H9 (cell line): ENCODE measurements around the gene SLC35F6. TPM values are rescaled to one million over a fixed set of nuclear protein-coding genes. Genes with fewer than 3 reads are reported as not detected.

ENCODE experiments used
- DNase-seq: peaks from one replicate; pipeline ENCODE4 v3.0.0-alpha.2; 2017
- H2AFZ ChIP-seq: one replicate; pipeline ENCODE4 v1.6.1; 2013; ENCODE audit warnings: mild to moderate bottlenecking, low read length, control low read depth, moderate library complexity
- H2AK5ac ChIP-seq: 2 replicates; pipeline ENCODE4 v1.6.1; 2013; ENCODE audit warnings: low read length, control low read depth, mixed read lengths; ENCODE audit not compliant: insufficient read length
- H2BK120ac ChIP-seq: one replicate; pipeline ENCODE4 v1.6.1; 2013; ENCODE audit warnings: low read depth, mild to moderate bottlenecking, low read length, control low read depth, inconsistent platforms; ENCODE audit not compliant: poor library complexity, severe bottlenecking
- H2BK12ac ChIP-seq: 2 replicates; pipeline ENCODE4 v1.6.1; 2013; ENCODE audit warnings: low read length, control low read depth, mixed read lengths, low read depth; ENCODE audit not compliant: insufficient read length
- H2BK15ac ChIP-seq: 2 replicates; pipeline ENCODE4 v1.6.1; 2013; ENCODE audit warnings: low read depth, low read length, control low read depth
- H2BK20ac ChIP-seq: one replicate; pipeline ENCODE4 v1.6.1; 2013; ENCODE audit warnings: low read depth, mild to moderate bottlenecking, low read length, control low read depth, inconsistent platforms; ENCODE audit not compliant: poor library complexity, severe bottlenecking
- H2BK5ac ChIP-seq: 2 replicates; pipeline ENCODE4 v1.6.1; 2013; ENCODE audit warnings: low read length, control low read depth, mixed read lengths; ENCODE audit not compliant: insufficient read length
- H3K14ac ChIP-seq: 2 replicates; pipeline ENCODE4 v1.6.1; 2013; ENCODE audit warnings: low read length, control low read depth; ENCODE audit not compliant: insufficient read depth
- H3K18ac ChIP-seq: 2 replicates; pipeline ENCODE4 v1.6.1; 2013; ENCODE audit warnings: low read depth, mild to moderate bottlenecking, mixed read lengths, low read length, control low read depth; ENCODE audit not compliant: insufficient read length
- H3K23ac ChIP-seq: 2 replicates; pipeline ENCODE4 v1.6.1; 2013; ENCODE audit warnings: low read length, control low read depth, mixed read lengths, low read depth; ENCODE audit not compliant: insufficient read length
- H3K23me2 ChIP-seq: 2 replicates; pipeline ENCODE4 v1.6.1; 2013; ENCODE audit warnings: low read depth, mild to moderate bottlenecking, mixed read lengths, low read length, control low read depth; ENCODE audit not compliant: insufficient read length, poor library complexity, severe bottlenecking
- H3K27ac ChIP-seq: 2 replicates; pipeline ENCODE4 v1.5.1; 2013; ENCODE audit warnings: low read length, control low read depth, mixed read lengths, low read depth; ENCODE audit not compliant: insufficient read length
- H3K27me3 ChIP-seq: 2 replicates; pipeline ENCODE4 v1.6.1; 2013; ENCODE audit warnings: low read length, control low read depth, inconsistent platforms; ENCODE audit not compliant: insufficient read depth
- H3K4ac ChIP-seq: 2 replicates; pipeline ENCODE4 v1.6.1; 2013; ENCODE audit warnings: low read depth, mild to moderate bottlenecking, control low read depth, inconsistent platforms, low read length, moderate library complexity
- H3K4me1 ChIP-seq: 2 replicates; pipeline ENCODE4 v1.6.1; 2013; ENCODE audit warnings: low read length, control low read depth, inconsistent platforms; ENCODE audit not compliant: insufficient read depth
- H3K4me2 ChIP-seq: 2 replicates; pipeline ENCODE4 v1.6.1; 2013; ENCODE audit warnings: low read length, control low read depth, mixed read lengths; ENCODE audit not compliant: insufficient read length, insufficient read depth
- H3K56ac ChIP-seq: 2 replicates; pipeline ENCODE4 v1.6.1; 2013; ENCODE audit warnings: low read depth, mild to moderate bottlenecking, mixed read lengths, low read length, control low read depth; ENCODE audit not compliant: insufficient read length
- H3K79me1 ChIP-seq: 2 replicates; pipeline ENCODE4 v1.6.1; 2013; ENCODE audit warnings: low read depth, mild to moderate bottlenecking, moderate library complexity, low read length, control low read depth, inconsistent platforms; ENCODE audit not compliant: insufficient read depth, poor library complexity, severe bottlenecking
- H3K79me2 ChIP-seq: 2 replicates; pipeline ENCODE4 v1.6.1; 2013; ENCODE audit warnings: low read length, control low read depth, inconsistent platforms; ENCODE audit not compliant: insufficient read depth
- H3K9ac ChIP-seq: 2 replicates; pipeline ENCODE4 v1.6.1; 2013; ENCODE audit warnings: low read length, control low read depth, mixed read lengths; ENCODE audit not compliant: insufficient read length; ENCODE audit errors: extremely low read depth
- H3K9me3 ChIP-seq: one replicate; pipeline ENCODE4 v1.6.1; 2013; ENCODE audit warnings: low read depth, low read length, inconsistent platforms; ENCODE audit not compliant: control insufficient read depth
- H3T11ph ChIP-seq: one replicate; pipeline ENCODE4 v1.6.1; 2013; ENCODE audit warnings: mild to moderate bottlenecking, low read length, control low read depth, inconsistent platforms
- H4K20me1 ChIP-seq: one replicate; pipeline ENCODE4 v1.6.1; 2013; ENCODE audit not compliant: control insufficient read depth, insufficient read length, insufficient read depth
- H4K5ac ChIP-seq: 2 replicates; pipeline ENCODE4 v1.6.1; 2013; ENCODE audit warnings: low read depth, mild to moderate bottlenecking, mixed read lengths, low read length, control low read depth; ENCODE audit not compliant: insufficient read length
- H4K8ac ChIP-seq: replicated peaks from 2 replicates; pipeline ENCODE4 v1.6.1; 2013; ENCODE audit warnings: low read length, control low read depth, mixed read lengths, low read depth; ENCODE audit not compliant: insufficient read length
- H4K91ac ChIP-seq: 2 replicates; pipeline ENCODE4 v1.6.1; 2013; ENCODE audit warnings: low read depth, mild to moderate bottlenecking, moderate library complexity, mixed read lengths, low read length, control low read depth; ENCODE audit not compliant: insufficient read length
- H3K27ac Mint-ChIP-seq, 3 experiments: 2 replicates in 2 of 3; 3 replicates in 1 of 3; pipeline ENCODE4 v1.8.0; 2020 to 2021; ENCODE audit warnings: mixed read lengths in 3 of 3, mild to moderate bottlenecking in 1 of 3, moderate library complexity in 1 of 3
- H3K27me3 Mint-ChIP-seq: 2 replicates; pipeline ENCODE4 v1.8.0; 2021; ENCODE audit warnings: low read depth, mild to moderate bottlenecking, moderate library complexity, mixed read lengths
- H3K36me3 Mint-ChIP-seq, 3 experiments: 2 replicates in 2 of 3; 3 replicates in 1 of 3; pipeline ENCODE4 v1.8.0; 2020 to 2021; ENCODE audit warnings: low read depth in 3 of 3, mixed read lengths in 3 of 3; ENCODE audit not compliant: insufficient read depth in 1 of 3
- H3K4me1 Mint-ChIP-seq, 2 experiments: 2 replicates each; pipeline ENCODE4 v1.8.0; 2020; ENCODE audit warnings: mixed read lengths in 2 of 2
- H3K4me3 Mint-ChIP-seq, 2 experiments: 2 replicates in 1 of 2; 3 replicates in 1 of 2; pipeline ENCODE4 v1.8.0; 2020 to 2021; ENCODE audit warnings: mild to moderate bottlenecking in 2 of 2, mixed read lengths in 2 of 2, moderate library complexity in 1 of 2
- H3K9me3 Mint-ChIP-seq, 2 experiments: 2 replicates in 1 of 2; 3 replicates in 1 of 2; pipeline ENCODE4 v1.8.0; 2020; ENCODE audit warnings: mild to moderate bottlenecking in 2 of 2, mixed read lengths in 2 of 2, moderate library complexity in 1 of 2
- WGBS: extraction: QIAGEN DNeasy Blood & Tissue Kit; methylation state at CpG from one replicate; pipeline ENCODE4 v1.1.7; 2013; ENCODE audit warnings: missing lambda C conversion rate, low lambda C conversion rate, mixed read lengths; ENCODE audit not compliant: insufficient read length; ENCODE audit errors: extremely low coverage; 5-methylcytosine and 5-hydroxymethylcytosine counted together
- total RNA-seq: library from RNA; stranded (reverse); gene quantifications from 2 replicates; pipeline ENCODE4 v1.2.1, GENCODE V29; 2021
- TF ChIP-seq, protein P1 (sequence below): fragments of 200-600 bp; sonication (generic); conservative IDR thresholded peaks from 3 replicates; pipeline ENCODE4 v1.8.0; 2021; ENCODE audit warnings: antibody characterized with exemption, mild to moderate bottlenecking

The SLC35F6 gene
- total RNA-seq, 1 experiment from 2014 or later: 15.7 TPM

GRCh38 chr2:26757873-26758789, 6.0 kb upstream of the SLC35F6 start:
- Histone ChIP-seq H4K8ac (no peak overlapping the region), H3K14ac (peak overlapping the region; percentile 86), H2BK15ac (no peak overlapping the region), H4K5ac (peak overlapping the region; percentile 82), H2BK120ac (no peak overlapping the region), H4K20me1 (no peaks in the 10 kb centered on the region), H3K23ac (no peak overlapping the region), H3K18ac (peak overlapping the region; percentile 85), H2BK20ac (no peak overlapping the region), H2BK12ac (no peak overlapping the region), H3K27ac (peak overlapping the region; percentile 87), H3K27me3 (no peaks in the 10 kb centered on the region; the same call in 1 of the 2 replicates), H3K4ac (no peak overlapping the region; the same call in 1 of the 2 replicates), H3K79me2 (no peaks in the 10 kb centered on the region), H3T11ph (no peak overlapping the region), H2BK5ac (peak overlapping the region; percentile 33), H3K4me1 (peaks cover 11% of the 10 kb centered on the region), H3K23me2 (no peaks in the 10 kb centered on the region), H2AK5ac (no peak overlapping the region), H3K79me1 (no peaks in the 10 kb centered on the region), H4K91ac (no peak overlapping the region), H3K56ac (no peak overlapping the region), H2AFZ (no peak overlapping the region), H3K9ac (peak overlapping the region; percentile 25), H3K9me3 (no peaks in the 10 kb centered on the region), H3K4me2 (no peak overlapping the region)
- Mint-ChIP-seq H3K27me3 (peaks cover 28% of the 10 kb centered on the region), H3K27ac (peak overlapping the region; percentile 85 to 98 (median 92); a peak in 6 of 7 replicates), H3K9me3 (no peaks in the 10 kb centered on the region; a peak in 1 of 5 replicates), H3K36me3 (no peaks in the 10 kb centered on the region), H3K4me3 (no peak overlapping the region), H3K4me1 (peaks cover 39 to 46% of the 10 kb centered on the region in 2 experiments)
- TF ChIP-seq, protein P1, sequence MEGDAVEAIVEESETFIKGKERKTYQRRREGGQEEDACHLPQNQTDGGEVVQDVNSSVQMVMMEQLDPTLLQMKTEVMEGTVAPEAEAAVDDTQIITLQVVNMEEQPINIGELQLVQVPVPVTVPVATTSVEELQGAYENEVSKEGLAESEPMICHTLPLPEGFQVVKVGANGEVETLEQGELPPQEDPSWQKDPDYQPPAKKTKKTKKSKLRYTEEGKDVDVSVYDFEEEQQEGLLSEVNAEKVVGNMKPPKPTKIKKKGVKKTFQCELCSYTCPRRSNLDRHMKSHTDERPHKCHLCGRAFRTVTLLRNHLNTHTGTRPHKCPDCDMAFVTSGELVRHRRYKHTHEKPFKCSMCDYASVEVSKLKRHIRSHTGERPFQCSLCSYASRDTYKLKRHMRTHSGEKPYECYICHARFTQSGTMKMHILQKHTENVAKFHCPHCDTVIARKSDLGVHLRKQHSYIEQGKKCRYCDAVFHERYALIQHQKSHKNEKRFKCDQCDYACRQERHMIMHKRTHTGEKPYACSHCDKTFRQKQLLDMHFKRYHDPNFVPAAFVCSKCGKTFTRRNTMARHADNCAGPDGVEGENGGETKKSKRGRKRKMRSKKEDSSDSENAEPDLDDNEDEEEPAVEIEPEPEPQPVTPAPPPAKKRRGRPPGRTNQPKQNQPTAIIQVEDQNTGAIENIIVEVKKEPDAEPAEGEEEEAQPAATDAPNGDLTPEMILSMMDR: no peak
- WGBS: no CpG with 5 or more reads among the region's 6 CpGs
- peak; percentile 85 for DNase-seq
